HT1080 (cell line): ENCODE results near the gene USP14. TPM values are rescaled to one million over a fixed set of nuclear protein-coding genes. Genes with fewer than 3 reads are reported as not detected.

ENCODE experiments used
- DNase-seq: peaks from one replicate; pipeline ENCODE4 v3.0.0-alpha.2; 2015; ENCODE audit warnings: low read depth
- total RNA-seq: library from RNA; depleted of rRNA; stranded (reverse); fragments of >200 nt; shearing (Covaris generic); gene quantifications from 2 replicates; pipeline ENCODE4 v1.2.3, GENCODE V29; 2014

Gene USP14
- total RNA-seq, 1 experiment from 2014 or later, result 30.6 TPM

- peak; percentile 10 for DNase-seq
Measured at GRCh38 chr18:159037-159652, 788 bp downstream of the USP14 start.

- DNase-seq, result no peak
Measured at GRCh38 chr18:159933-160332, 1.6 kb downstream of the USP14 start.

GRCh38 chr18:160831-161570, 2.6 kb downstream of the USP14 start:
- no peak for DNase-seq

GRCh38 chr18:172361-172760, 14.0 kb downstream of the USP14 start:
- no peak for DNase-seq

- DNase-seq, result no peak
Measured at GRCh38 chr18:179499-179898, 21.1 kb downstream of the USP14 start.

GRCh38 chr18:181711-182110, 23.4 kb downstream of the USP14 start:
- DNase-seq, result no peak

- DNase-seq, result no peak
Measured at GRCh38 chr18:183769-184168, 25.4 kb downstream of the USP14 start.

- DNase-seq, result no peak
Measured at GRCh38 chr18:189254-189653, 30.9 kb downstream of the USP14 start.

- no peak for DNase-seq
Measured at GRCh38 chr18:191725-192124, 33.4 kb downstream of the USP14 start.

GRCh38 chr18:192801-193200, 34.4 kb downstream of the USP14 start:
- DNase-seq, result no peak

GRCh38 chr18:195651-196050, 37.3 kb downstream of the USP14 start:
- no peak for DNase-seq

- DNase-seq, result no peak
Measured at GRCh38 chr18:199214-199613, 40.9 kb downstream of the USP14 start.

- DNase-seq, result no peak
Measured at GRCh38 chr18:199768-200167, 41.4 kb downstream of the USP14 start.

GRCh38 chr18:210075-210474, 51.7 kb downstream of the USP14 start:
- DNase-seq, result no peak

- no peak for DNase-seq
Measured at GRCh38 chr18:210733-211132, 52.4 kb downstream of the USP14 start.

GRCh38 chr18:211582-211981, 53.2 kb downstream of the USP14 start:
- DNase-seq, result no peak

GRCh38 chr18:212780-213179, 54.4 kb downstream of the USP14 start:
- no peak for DNase-seq

- DNase-seq, result no peak
Measured at GRCh38 chr18:213505-213904, 55.1 kb downstream of the USP14 start.

GRCh38 chr18:213966-214365, 55.6 kb downstream of the USP14 start:
- no peak for DNase-seq

- DNase-seq, result no peak
Measured at GRCh38 chr18:215448-216010, 57.2 kb downstream of the USP14 start.

- DNase-seq, result no peak
Measured at GRCh38 chr18:217532-218336, 59.4 kb downstream of the USP14 start.

- DNase-seq, result no peak
Measured at GRCh38 chr18:220708-221107, 62.4 kb downstream of the USP14 start.
